ENCODE measurements around the gene FILIP1L. TPM values are rescaled to one million over a fixed set of nuclear protein-coding genes. Genes with fewer than 3 reads are reported as not detected.
A peak's percentile ranks its signal among the peaks of the same experiment; 100 is the strongest.

FILIP1L gene
- total RNA-seq, 4 donors from 2014 or later, result 31.3 to 64.0 (median 46.5) TPM

GRCh38 chr3:99910752-99911290 is 203.5 kb downstream of the FILIP1L start:
- TF ChIP-seq CTCF (IDR thresholded peaks at IDR 0.05), result no peak
- ATAC-seq (ENCODE audit: low FRiP score) (no peak), DNase-seq (ENCODE audit: low spot score) (no peak)

GRCh38 chr3:99909714-99910495 is 204.4 kb downstream of the FILIP1L start:
- no peak for TF ChIP-seq CTCF (IDR thresholded peaks at IDR 0.05)
- DNase-seq (ENCODE audit: low spot score) (no peak), ATAC-seq (ENCODE audit: low FRiP score) (no peak)

GRCh38 chr3:99907959-99908544 is 206.2 kb downstream of the FILIP1L start:
- DNase-seq (ENCODE audit: low spot score) (no peak), ATAC-seq (ENCODE audit: low FRiP score) (no peak)
- no peak for TF ChIP-seq CTCF (IDR thresholded peaks at IDR 0.05)

- no peak for TF ChIP-seq CTCF (IDR thresholded peaks at IDR 0.05)
- ATAC-seq (ENCODE audit: low FRiP score) (no peak), DNase-seq (ENCODE audit: low spot score) (no peak)
These were observed 210.4 kb downstream of the FILIP1L start for GRCh38 chr3:99903869-99904268.

- ATAC-seq (ENCODE audit: low FRiP score) (no peak), DNase-seq (ENCODE audit: low spot score) (no peak)
- no peak for TF ChIP-seq CTCF (IDR thresholded peaks at IDR 0.05)
These were observed 212.2 kb downstream of the FILIP1L start for GRCh38 chr3:99902091-99902490.

GRCh38 chr3:99901200-99901926 is 212.9 kb downstream of the FILIP1L start:
- ATAC-seq (ENCODE audit: low FRiP score) (peak; percentile 62), DNase-seq (ENCODE audit: low spot score) (no peak)
- TF ChIP-seq CTCF (IDR thresholded peaks at IDR 0.05), result no peak

All from omental fat pad (tissue), 4 donors.